ENCODE measurements around the gene PPP1R13B. TPM values are rescaled to one million over a fixed set of nuclear protein-coding genes. Genes with fewer than 3 reads are reported as not detected.
"Not testable (repeated sequence)": the region's sequence is repeated elsewhere in the genome, so short reads cannot be mapped to it uniquely, and the experiment has no call there.

PPP1R13B gene
- total RNA-seq, 1 experiment from 2014 or later = 3.2 TPM

DNA sequence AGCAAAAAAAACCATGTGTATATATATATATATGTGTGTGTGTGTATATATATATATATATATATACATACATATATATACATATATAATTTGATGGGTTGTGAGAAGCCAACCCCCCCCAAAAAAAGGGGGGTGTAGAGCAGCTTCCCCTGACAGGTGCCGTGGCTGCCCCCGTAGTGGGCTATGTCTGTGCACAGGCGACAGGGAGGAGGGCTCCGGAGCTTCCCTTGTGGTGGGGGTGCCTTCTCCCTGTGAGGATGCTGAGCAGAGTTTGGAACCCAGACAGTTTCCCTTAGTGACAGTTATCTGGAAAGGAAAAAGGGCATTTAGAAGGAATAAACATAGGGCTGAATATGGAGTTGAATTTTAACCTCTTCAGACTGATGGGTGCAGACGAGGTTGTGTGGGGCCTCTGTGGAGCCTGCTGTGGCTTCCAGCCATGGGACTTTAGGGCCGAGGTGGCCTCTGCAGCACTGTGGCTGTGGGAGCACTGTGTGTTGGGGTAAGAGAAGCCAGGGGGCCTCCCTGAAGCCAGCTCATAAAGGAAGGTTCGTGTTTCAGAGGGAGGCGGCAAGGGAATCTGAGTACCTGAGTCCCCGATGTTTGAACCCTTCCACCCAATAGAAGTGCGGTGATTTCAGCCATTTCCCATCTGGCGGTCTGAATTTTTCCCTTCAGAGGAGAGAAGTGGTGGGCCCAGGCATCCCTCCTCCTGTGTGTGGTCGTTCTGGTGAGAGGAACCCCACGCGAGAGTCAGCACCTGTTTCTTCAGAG, 151.9 kb downstream of the PPP1R13B start:
- in situ Hi-C loops (cut with HindIII; ENCODE audit: low pct_unique_long_range_greater_than_20kb, low sequenced_read_pairs) = no loop called here
- no peak for DNase-seq (ENCODE audit: low read depth, low spot score)

DNA sequence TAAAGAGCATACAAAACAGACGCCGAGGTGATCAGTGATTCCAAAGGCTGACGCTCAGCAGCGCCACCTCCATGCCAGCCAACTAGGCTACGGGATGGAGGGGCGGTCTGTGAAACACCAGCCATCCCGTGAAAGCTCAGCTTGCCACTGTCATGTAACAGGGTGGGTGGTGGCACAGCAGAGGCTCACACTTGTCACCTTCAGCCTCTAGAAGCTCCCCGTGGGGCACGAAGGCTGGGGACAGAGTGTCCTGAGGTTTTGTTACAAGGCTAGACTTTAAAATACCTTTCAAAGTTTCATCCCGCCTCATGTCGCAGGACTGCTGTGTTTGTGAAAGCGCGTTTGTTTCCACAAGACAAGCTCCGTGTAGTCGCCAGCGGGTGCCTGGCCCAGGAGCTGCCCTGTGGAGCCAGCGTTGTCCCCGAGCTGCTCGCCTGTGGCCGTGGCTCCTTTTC, 152.8 kb downstream of the PPP1R13B start:
- DNase-seq (ENCODE audit: low read depth, low spot score) = no peak
- in situ Hi-C loops (cut with HindIII; ENCODE audit: low pct_unique_long_range_greater_than_20kb, low sequenced_read_pairs) = no loop called here

DNA sequence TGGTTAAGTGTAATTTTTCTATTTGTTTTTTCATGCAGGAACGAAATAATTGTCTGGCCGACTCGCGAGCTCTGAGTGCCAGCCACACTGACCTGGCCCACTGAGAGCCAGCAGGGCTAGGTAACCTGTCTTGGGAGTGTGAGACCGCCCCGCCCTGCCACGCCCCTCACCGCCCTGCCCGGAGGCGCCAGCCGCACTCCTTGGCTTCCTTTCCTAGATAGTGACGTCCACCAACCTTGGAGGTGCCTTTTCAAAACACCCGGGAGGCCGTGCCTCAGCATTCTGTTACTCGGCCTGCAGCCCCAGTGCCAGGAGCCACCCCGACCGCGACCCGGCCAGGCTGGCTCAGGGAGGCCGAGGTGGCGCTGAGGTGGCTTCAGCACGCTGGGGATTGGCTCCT, 153.9 kb downstream of the PPP1R13B start:
- in situ Hi-C loops (cut with HindIII; ENCODE audit: low pct_unique_long_range_greater_than_20kb, low sequenced_read_pairs) = no loop called here
- no peak for DNase-seq (ENCODE audit: low read depth, low spot score)

DNA sequence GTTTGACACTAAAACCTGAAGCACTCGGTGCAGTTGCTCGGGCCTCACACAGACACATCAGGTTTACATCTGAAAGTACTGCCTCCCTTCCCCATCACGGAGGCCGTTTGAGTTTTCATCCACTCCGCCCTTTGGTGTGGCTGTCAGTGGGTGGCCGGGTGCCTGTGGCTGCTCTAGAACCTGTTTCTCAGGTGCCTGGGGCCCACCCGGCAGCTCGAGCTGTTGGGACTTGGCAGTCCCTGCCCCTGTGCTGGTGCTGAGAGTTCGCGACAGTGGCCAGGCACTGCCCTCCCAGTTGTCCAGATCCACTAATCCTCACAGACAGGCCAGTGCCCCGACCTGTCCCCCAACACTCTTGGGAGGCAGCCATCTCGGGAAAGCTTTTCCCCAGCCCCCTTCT, 154.5 kb downstream of the PPP1R13B start:
- no peak for DNase-seq (ENCODE audit: low read depth, low spot score)
- in situ Hi-C loops (cut with HindIII; ENCODE audit: low pct_unique_long_range_greater_than_20kb, low sequenced_read_pairs) = no loop called here

DNA sequence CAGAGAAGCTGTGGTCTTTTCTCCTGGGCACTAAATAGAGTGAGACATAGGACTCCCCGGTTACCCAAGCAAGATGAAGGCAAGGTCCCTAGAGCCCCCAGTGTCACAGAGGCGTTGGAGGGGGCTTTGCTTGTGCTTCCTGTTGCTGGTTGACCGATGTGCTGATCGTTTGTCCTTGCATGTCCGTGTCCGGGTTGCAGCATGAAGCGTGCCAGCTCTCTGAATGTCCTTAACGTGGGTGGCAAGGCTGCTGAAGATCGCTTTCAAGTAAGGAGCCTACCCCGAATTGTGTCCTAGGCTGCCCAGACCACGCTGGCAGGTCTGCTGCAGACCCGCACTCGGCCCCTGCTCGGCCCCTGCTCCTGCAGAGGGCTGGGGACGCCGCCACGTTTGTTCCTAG, 155.2 kb downstream of the PPP1R13B start:
- no peak for DNase-seq (ENCODE audit: low read depth, low spot score)
- in situ Hi-C loops (cut with HindIII; ENCODE audit: low pct_unique_long_range_greater_than_20kb, low sequenced_read_pairs) = no loop called here

DNA sequence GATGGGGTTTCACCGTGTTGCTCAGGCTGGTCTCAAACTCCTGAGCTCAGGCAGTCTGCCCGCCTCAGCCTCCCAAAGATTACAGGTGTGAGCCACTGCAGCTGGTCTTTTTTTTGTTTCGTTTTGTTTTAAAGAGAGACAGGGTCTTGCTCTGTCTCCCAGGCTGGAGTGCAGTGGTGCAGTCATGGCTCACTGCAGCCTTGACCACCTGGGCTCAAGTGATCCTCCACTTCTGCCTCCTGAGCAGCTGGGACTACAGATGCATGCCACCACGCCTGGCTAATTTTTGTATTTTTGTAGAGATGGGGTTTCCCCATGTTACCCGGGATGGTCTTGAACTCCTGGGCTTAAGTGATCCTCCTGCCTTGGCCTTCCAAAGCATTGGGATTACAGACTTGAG, 155.7 kb downstream of the PPP1R13B start:
- DNase-seq (ENCODE audit: low read depth, low spot score); in situ Hi-C loops (cut with HindIII; ENCODE audit: low pct_unique_long_range_greater_than_20kb, low sequenced_read_pairs): not testable (repeated sequence)

DNA sequence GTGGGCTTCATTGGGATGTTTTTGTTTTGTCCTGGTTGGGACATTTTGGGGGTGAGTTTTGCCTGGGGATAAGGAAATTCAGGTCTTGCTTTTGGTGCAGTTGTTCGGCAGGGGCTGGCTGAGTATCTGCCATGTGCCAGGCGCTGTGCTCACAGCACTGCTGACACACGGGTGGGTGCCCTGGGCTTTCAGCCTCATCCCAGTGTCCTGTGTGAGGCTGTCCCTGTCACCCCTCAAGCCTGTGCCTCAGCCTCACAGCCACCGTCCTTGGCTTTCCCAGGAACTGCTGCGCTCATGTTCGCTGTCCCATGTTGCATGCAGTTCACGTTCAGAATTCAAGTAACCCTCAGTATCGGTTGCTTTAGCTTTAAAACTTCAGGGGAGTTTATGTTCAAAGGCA, 157.0 kb downstream of the PPP1R13B start:
- no peak for DNase-seq (ENCODE audit: low read depth, low spot score)
- in situ Hi-C loops (cut with HindIII; ENCODE audit: low pct_unique_long_range_greater_than_20kb, low sequenced_read_pairs) = no loop called here

DNA sequence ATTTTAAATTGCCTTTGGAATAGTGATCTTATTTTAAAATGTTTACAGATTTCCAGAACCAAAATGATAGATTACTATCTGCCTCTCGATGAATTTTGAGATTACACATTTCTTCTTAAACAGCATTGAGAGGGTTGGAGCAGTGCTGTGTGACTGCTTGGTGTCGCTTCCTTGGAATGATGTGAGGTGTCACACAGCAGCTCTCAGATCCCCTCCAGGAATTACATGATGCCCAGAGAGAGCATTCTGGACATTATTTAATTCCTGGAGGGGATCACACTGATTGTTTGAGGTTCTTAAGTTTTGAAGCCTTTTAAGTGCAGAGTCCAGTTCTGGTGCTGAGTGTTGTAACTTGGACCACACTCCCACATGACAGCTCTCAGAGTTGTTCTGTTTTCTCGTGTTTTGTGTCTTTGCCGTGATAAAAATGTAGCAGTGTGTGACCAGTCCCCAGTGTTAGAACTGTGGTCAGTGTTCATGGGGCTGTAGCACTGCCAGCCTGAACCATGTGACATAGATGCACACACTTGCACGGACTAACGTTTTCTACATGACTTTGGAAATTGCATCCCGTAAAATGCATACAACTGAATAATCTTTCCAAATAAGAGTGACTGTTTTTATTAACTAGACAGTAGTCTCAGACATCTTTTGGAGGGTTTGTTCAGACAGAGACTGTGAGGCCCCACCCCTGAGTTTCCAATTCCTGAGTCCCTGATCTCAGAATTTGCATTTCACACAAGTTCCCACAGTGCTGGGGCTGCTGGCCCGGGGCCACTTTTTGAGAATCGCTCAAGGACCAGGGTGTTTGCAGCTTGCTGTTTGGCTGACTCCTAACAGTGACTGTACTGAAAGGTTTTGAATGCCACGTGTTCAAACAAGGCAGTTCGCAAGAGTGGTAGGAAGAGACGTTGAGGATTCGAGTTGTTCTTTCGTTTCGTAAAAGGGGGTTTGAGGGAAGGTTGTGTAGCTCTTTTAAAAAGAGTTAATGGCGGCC, 158.2 kb downstream of the PPP1R13B start:
- in situ Hi-C loops (cut with HindIII; ENCODE audit: low pct_unique_long_range_greater_than_20kb, low sequenced_read_pairs) = no loop called here
- DNase-seq (ENCODE audit: low read depth, low spot score) = no peak

DNA sequence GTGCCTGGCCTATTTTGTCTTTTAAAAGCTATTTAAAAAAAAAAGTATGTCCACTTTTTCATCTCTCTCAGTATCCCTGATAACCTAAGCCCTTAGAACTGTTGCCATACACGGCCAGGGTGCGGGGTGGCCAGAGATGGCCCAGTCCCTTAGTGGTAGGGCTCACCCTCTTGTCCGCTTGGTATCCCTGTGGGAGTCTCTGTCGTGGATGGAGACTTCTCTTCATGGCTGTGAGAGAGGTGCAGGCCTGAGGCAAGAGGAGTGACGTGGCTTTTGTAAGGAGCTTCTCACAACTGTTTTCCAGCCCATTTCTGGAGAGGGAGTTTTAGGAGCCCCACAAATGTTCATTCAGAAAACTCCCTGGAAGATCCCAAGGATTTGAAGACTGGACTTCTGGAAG, 158.9 kb downstream of the PPP1R13B start:
- in situ Hi-C loops (cut with HindIII; ENCODE audit: low pct_unique_long_range_greater_than_20kb, low sequenced_read_pairs) = no loop called here
- no peak for DNase-seq (ENCODE audit: low read depth, low spot score)

DNA sequence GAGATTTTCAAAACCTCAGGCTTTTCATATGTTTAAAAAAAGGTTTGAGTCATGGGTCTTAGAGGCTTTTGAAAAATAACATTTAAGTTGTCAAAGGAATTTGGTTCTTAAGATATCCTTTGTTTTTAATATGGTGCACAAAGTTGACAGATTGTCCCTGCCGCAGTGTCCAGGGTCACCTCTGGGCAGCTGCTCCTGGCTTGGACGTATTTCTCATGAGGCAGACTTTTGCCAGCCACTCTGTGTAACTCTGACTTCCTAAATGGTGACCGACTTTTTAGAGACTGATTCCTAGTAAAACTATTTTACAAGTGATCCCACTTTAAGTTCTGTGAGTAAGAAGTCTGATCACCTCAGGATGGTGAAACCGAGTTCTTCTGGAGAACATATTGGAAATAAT, 159.7 kb downstream of the PPP1R13B start:
- in situ Hi-C loops (cut with HindIII; ENCODE audit: low pct_unique_long_range_greater_than_20kb, low sequenced_read_pairs) = no loop called here
- no peak for DNase-seq (ENCODE audit: low read depth, low spot score)

DNA sequence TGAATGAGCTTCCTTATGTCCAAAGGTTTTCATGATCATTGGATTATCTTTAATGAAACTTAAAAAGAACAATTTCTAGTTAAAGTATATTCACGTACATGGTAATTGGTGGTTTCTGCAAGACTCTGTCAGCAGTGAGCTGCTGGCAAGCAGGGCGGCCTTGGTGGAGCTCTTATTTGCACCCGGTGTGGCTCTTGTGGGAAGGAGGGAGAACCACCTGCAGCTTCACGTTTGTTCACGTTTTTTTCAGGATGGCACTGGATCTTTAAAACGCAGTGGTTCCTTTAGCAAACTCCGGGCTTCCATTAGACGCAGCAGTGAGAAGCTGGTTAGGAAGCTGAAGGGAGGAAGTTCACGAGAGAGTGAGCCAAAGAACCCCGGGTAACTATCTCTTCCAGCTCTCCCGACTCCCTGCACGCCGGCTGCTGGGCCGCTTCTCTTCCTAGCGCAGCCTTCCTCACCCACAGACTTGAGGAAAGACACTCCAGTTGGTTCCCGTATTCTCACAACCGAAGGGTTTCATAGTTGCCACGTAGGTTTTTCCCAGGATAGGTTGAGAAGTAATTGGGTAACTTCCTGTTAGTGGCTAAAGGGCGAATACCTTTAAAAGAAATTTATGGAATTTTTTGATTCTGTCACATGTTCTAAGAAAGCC, 160.4 kb downstream of the PPP1R13B start:
- DNase-seq (ENCODE audit: low read depth, low spot score) = no peak
- in situ Hi-C loops (cut with HindIII; ENCODE audit: low pct_unique_long_range_greater_than_20kb, low sequenced_read_pairs) = no loop called here

DNA sequence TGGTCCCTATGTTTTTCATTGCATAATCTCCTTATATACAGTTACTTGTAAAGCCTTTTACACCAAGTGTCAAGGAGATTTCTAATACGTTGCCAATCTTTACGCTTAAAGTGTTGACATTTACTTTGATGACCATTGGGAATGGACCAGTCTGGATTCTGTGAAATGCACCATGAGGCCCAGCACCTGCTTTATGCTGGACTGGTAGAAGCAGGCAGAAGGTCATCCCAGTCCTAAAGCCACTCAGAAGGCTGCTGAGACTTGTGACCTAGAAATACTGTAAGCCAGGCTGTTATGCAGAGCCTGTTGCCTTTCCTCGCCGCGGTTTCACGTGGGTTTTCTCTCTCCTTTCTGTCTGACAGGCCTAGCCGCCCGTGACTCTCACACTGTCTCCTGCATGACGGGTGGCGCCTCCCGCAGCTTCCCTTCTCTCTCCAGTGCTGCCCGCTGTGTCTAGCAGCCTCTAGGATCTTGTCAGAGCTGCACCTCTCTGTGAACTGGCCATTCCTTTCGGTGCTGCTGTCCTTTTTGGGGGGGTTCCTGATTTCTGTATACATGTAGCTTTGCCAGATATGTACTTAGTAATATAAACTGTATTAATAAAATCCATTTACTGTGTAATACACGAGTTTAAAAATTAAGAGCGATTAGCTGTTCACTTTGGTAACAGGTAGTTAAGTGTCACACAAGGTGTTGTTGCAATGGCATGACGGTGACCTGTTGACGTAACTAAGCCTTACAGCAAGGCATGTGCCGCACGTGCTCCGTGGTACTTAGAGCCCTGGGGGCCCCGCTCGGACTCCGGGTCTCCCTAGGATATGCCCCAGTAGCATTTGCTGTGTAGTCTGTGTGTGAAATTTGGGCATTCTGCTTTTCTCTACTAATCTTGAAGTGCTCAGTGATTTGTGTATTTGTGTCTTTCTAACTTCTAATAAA, 161.8 kb downstream of the PPP1R13B start:
- DNase-seq (ENCODE audit: low read depth, low spot score) = no peak
- in situ Hi-C loops (cut with HindIII; ENCODE audit: low pct_unique_long_range_greater_than_20kb, low sequenced_read_pairs) = no loop called here

DNA sequence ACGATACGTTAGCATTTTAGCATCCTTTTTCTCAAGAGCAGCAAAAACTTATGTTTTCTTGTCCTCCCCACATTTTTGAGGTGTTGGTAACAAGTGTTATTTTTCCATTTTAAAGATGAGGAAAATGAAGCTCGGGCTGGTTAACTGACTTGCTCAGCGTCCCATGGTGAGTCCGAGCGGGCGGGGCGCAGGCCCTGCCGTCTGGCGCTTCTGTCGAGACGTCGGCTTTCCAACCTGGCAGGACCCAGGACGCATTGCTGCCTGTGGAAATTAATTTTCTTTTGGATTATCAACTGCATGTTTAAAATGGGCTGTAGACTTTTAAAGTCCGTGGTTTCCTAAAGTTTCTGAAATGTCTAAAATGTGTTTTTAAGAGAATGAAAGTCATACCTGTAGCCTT, 162.5 kb downstream of the PPP1R13B start:
- no peak for DNase-seq (ENCODE audit: low read depth, low spot score)
- in situ Hi-C loops (cut with HindIII; ENCODE audit: low pct_unique_long_range_greater_than_20kb, low sequenced_read_pairs) = no loop called here

DNA sequence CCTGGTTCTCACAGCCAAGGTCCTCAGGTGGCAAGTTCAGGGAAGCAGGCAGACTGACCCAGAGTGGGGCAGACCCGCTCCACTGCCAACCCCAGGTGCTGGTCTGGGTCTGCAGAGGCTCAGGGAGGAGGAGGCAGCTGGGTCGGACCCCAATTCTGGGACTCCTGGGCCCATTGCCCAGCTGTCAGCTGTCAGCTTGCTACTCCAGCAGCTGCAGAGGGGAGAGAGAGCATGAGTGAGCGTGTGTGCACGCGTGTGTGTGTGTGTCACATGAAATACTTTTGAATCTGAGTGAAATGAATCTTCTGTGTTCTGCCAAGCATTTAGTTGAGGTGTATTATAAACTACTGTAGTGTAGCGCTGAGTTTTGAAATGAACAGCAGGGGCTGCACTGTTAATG, 162.9 kb downstream of the PPP1R13B start:
- in situ Hi-C loops (cut with HindIII; ENCODE audit: low pct_unique_long_range_greater_than_20kb, low sequenced_read_pairs) = no loop called here
- DNase-seq (ENCODE audit: low read depth, low spot score) = no peak

All from SK-MEL-5 (cell line).